HG03521 (cell line): ENCODE results near the gene CLDN8.

Experiments
- ATAC-seq: cut with Tn5 transposase; IDR thresholded peaks from one replicate; pipeline ENCODE4 v1.9.1; 2021; ENCODE audit warnings: mild to moderate bottlenecking, moderate library complexity; ENCODE audit not compliant: unreplicated experiment

Gene CLDN8

GRCh38 chr21:30206551-30207251 is 9.2 kb downstream of the CLDN8 start:
- no peak for ATAC-seq

GRCh38 chr21:30200000-30200399 is 15.9 kb downstream of the CLDN8 start:
- no peak for ATAC-seq

GRCh38 chr21:30194701-30195299 is 21.1 kb downstream of the CLDN8 start:
- no peak for ATAC-seq

- no peak for ATAC-seq
Observed at GRCh38 chr21:30193201-30193600, 22.7 kb downstream of the CLDN8 start.

- no peak for ATAC-seq
Observed at GRCh38 chr21:30190554-30190953, 25.3 kb downstream of the CLDN8 start.

GRCh38 chr21:30189773-30190172 is 26.1 kb downstream of the CLDN8 start:
- ATAC-seq, result no peak

GRCh38 chr21:30186242-30186641 is 29.7 kb downstream of the CLDN8 start:
- ATAC-seq, result no peak

GRCh38 chr21:30168086-30168485 is 47.8 kb downstream of the CLDN8 start:
- ATAC-seq, result no peak

GRCh38 chr21:30166705-30167104 is 49.2 kb downstream of the CLDN8 start, which contains the start of gene CLDN17:
TSS of gene CLDN17 (minus strand) at chr21:30166805. CDS start at chr21:30166617, 188 bp downstream.
- no peak for ATAC-seq

GRCh38 chr21:30166171-30166570 is 49.7 kb downstream of the CLDN8 start:
- no peak for ATAC-seq

- no peak for ATAC-seq
Observed at GRCh38 chr21:30164796-30165195, 51.1 kb downstream of the CLDN8 start.
